HCT116 (cell line): ENCODE data around the gene ZNF524. TPM values are rescaled to one million over a fixed set of nuclear protein-coding genes. Genes with fewer than 3 reads are reported as not detected.

Experiments used
- ATAC-seq: fragments of 200-7000 bp; cut with Tn5 transposase; 2 replicates; pipeline ENCODE4 v1.9.1; 2020; ENCODE audit warnings: mild to moderate bottlenecking, moderate library complexity
- BruUV-seq: library from RNA; stranded (reverse); fragments of 400-500 nt; replicated peaks from 2 replicates; lab custom pipeline; 2021; lab: Mats Ljungman, UMichigan
- CTCF ChIA-PET: fragments of 300-600 bp; sonication (Branson Sonifier 250); formaldehyde crosslinking; loops from one replicate; lab custom pipeline; 2021; ENCODE audit warnings: antibody characterized with exemption; lab: Charles Lee
- POLR2A ChIA-PET: fragments of 300-600, 350-600 bp; sonication (Branson Sonifier 250); formaldehyde crosslinking; loops from one replicate; lab custom pipeline; 2021; ENCODE audit warnings: antibody characterized with exemption; lab: Charles Lee
- RAD21 ChIA-PET, 2 experiments: fragments of 300-600 bp; sonication (Branson Sonifier 250); formaldehyde crosslinking; loops; one replicate each; lab custom pipeline; 2023; ENCODE audit warnings: low total read pairs in 2 of 2; ENCODE audit not compliant: uncharacterized antibody in 2 of 2, unreplicated experiment in 2 of 2, low non-redundant PET in 1 of 2; lab: Charles Lee
- DNase-seq: peaks from one replicate; pipeline ENCODE4 v3.0.0-alpha.2; 2010; ENCODE audit warnings: low read depth, low spot score
- H2AFZ ChIP-seq: fragments of 200-600 bp; shearing (Covaris generic), sonication (generic); 2 replicates; pipeline ENCODE4 v1.6.1; 2017; ENCODE audit warnings: low read depth, mixed run types, mixed read lengths, antibody characterized with exemption, low read length; ENCODE audit not compliant: poor library complexity, severe bottlenecking
- H3K27ac ChIP-seq: 2 replicates; pipeline ENCODE4 v1.5.1; 2012; ENCODE audit warnings: low read depth, low read length
- H3K27me3 ChIP-seq: fragments of 200-600 bp; sonication (generic); 2 replicates; pipeline ENCODE4 v1.6.1; 2016; ENCODE audit warnings: mixed run types, low read length, mixed read lengths; ENCODE audit not compliant: insufficient read depth
- H3K36me3 ChIP-seq, 2 experiments: fragments of 200-500 bp in 1 of 2; fragments of 200-600 bp in 1 of 2; sonication (Bioruptor generic) in 1 of 2; sonication (generic) in 1 of 2; 2 replicates each; pipeline versions ENCODE4 v1.5.1 to v1.6.1; 2014 to 2016; ENCODE audit warnings: low read length in 2 of 2, inconsistent platforms in 1 of 2, mixed read lengths in 1 of 2, mixed run types in 1 of 2; ENCODE audit not compliant: insufficient read depth in 2 of 2, control insufficient read depth in 1 of 2
- H3K4me1 ChIP-seq, 2 experiments: fragments of 200-600 bp in 1 of 2; sonication (generic) in 1 of 2; 2 replicates each; pipeline versions ENCODE4 v1.5.1 to v1.6.1; 2012 to 2017; ENCODE audit warnings: low read length in 2 of 2, inconsistent platforms in 1 of 2, mild to moderate bottlenecking in 1 of 2, mixed read lengths in 1 of 2, mixed run types in 1 of 2, moderate library complexity in 1 of 2; ENCODE audit not compliant: insufficient read depth in 2 of 2, control insufficient read depth in 1 of 2
- H3K4me2 ChIP-seq: fragments of 200-600 bp; sonication (generic); 2 replicates; pipeline ENCODE4 v1.6.1; 2017; ENCODE audit warnings: mixed run types, low read length, mixed read lengths
- H3K4me3 ChIP-seq, 2 experiments: fragments of 200-600 bp in 1 of 2; sonication (generic) in 1 of 2; replicated peaks in 1 of 2; 2 replicates each; pipeline ENCODE4 v1.5.1; 2011 to 2016; ENCODE audit warnings: low read length in 2 of 2, control low read depth in 1 of 2, low read depth in 1 of 2, mild to moderate bottlenecking in 1 of 2, mixed read lengths in 1 of 2, mixed run types in 1 of 2
- H3K79me2 ChIP-seq: fragments of 200-600 bp; sonication (generic); 2 replicates; pipeline ENCODE4 v1.6.1; 2017; ENCODE audit warnings: mild to moderate bottlenecking, mixed run types, low read length, moderate library complexity, mixed read lengths; ENCODE audit not compliant: insufficient read depth
- H3K9ac ChIP-seq: fragments of 200-600 bp; sonication (generic); 2 replicates; pipeline ENCODE4 v1.6.1; 2016; ENCODE audit warnings: low read length, mixed read lengths
- H3K9me2 ChIP-seq: fragments of 200-600 bp; sonication (generic), shearing (Covaris generic); 2 replicates; pipeline ENCODE4 v1.6.1; 2017; ENCODE audit warnings: mixed run types, mild to moderate bottlenecking, moderate library complexity; ENCODE audit not compliant: insufficient read depth
- H3K9me3 ChIP-seq, 2 experiments: fragments of 200-500 bp in 1 of 2; fragments of 200-600 bp in 1 of 2; sonication (Bioruptor generic) in 1 of 2; sonication (generic) in 1 of 2; 2 replicates each; pipeline ENCODE4 v1.6.1; 2014 to 2017; ENCODE audit warnings: low read length in 2 of 2, mixed read lengths in 2 of 2, inconsistent platforms in 1 of 2, low read depth in 1 of 2, mild to moderate bottlenecking in 1 of 2, mixed run types in 1 of 2, moderate library complexity in 1 of 2; ENCODE audit not compliant: control insufficient read depth in 1 of 2, insufficient read depth in 1 of 2
- H4K20me1 ChIP-seq: fragments of 200-600 bp; sonication (generic), shearing (Covaris generic); 2 replicates; pipeline ENCODE4 v1.6.1; 2017; ENCODE audit warnings: mixed run types, mild to moderate bottlenecking, moderate library complexity; ENCODE audit not compliant: insufficient read depth
- EGR1 ChIP-seq: IDR thresholded peaks from 2 replicates; pipeline ENCODE4 v1.6.1; 2012; ENCODE audit warnings: low read depth
- EZH2 ChIP-seq: fragments of 200-600 bp; sonication (generic); IDR thresholded peaks from 2 replicates; pipeline ENCODE4 v1.6.1; 2017; ENCODE audit warnings: antibody characterized with exemption, mixed run types
- EZH2phosphoT487 ChIP-seq: fragments of 200-600 bp; IDR thresholded peaks from 2 replicates; pipeline ENCODE4 v1.6.1; 2018; ENCODE audit warnings: antibody characterized with exemption, borderline replicate concordance
- FOSL1 ChIP-seq: IDR thresholded peaks from 2 replicates; pipeline ENCODE4 v1.6.1; 2012; ENCODE audit warnings: low read depth
- JUND ChIP-seq: IDR thresholded peaks from 2 replicates; pipeline ENCODE4 v1.6.1; 2012
- MAX ChIP-seq: IDR thresholded peaks from 2 replicates; pipeline ENCODE4 v1.6.1; 2012
- POLR2A ChIP-seq: IDR thresholded peaks from 2 replicates; pipeline ENCODE4 v1.7.0; 2011; ENCODE audit warnings: borderline replicate concordance; ENCODE audit not compliant: insufficient read depth, insufficient read length; ENCODE audit errors: extremely low read depth
- POLR2AphosphoS5 ChIP-seq: IDR thresholded peaks from 2 replicates; pipeline ENCODE4 v1.6.1; 2011; ENCODE audit warnings: mild to moderate bottlenecking, low read depth, low read length, moderate library complexity
- RAD21 ChIP-seq: IDR thresholded peaks from 2 replicates; pipeline ENCODE4 v1.6.1; 2012; ENCODE audit warnings: low read depth, mild to moderate bottlenecking
- SIN3A ChIP-seq: IDR thresholded peaks from 2 replicates; pipeline ENCODE4 v1.6.1; 2012; ENCODE audit warnings: low read depth
- SP1 ChIP-seq: IDR thresholded peaks from 2 replicates; pipeline ENCODE4 v1.6.1; 2012; ENCODE audit warnings: low read depth
- SRF ChIP-seq: IDR thresholded peaks from 2 replicates; pipeline ENCODE4 v1.6.1; 2012; ENCODE audit warnings: low read depth
- TCF7L2 ChIP-seq: IDR thresholded peaks from 2 replicates; pipeline ENCODE4 v1.7.0; 2011; ENCODE audit warnings: borderline replicate concordance, inconsistent platforms; ENCODE audit not compliant: insufficient read depth, insufficient read length; ENCODE audit errors: extremely low read depth
- YY1 ChIP-seq: IDR thresholded peaks from 2 replicates; pipeline ENCODE4 v1.6.1; 2011; ENCODE audit warnings: low read length, low read depth, moderate library complexity, mild to moderate bottlenecking; ENCODE audit not compliant: insufficient replicate concordance; ENCODE audit errors: extremely low read depth
- ZBTB33 ChIP-seq: IDR thresholded peaks from 2 replicates; pipeline ENCODE4 v1.6.1; 2011; ENCODE audit warnings: mild to moderate bottlenecking, low read length, moderate library complexity; ENCODE audit not compliant: insufficient replicate concordance; ENCODE audit errors: extremely low read depth
- ZFX ChIP-seq: fragments of 450-650 bp; IDR thresholded peaks from 2 replicates; pipeline ENCODE4 v1.6.1; 2017
- ZNF274 ChIP-seq: fragments of 200-500 bp; sonication (Bioruptor generic); IDR thresholded peaks from 2 replicates; pipeline ENCODE4 v1.6.1; 2014; ENCODE audit warnings: mild to moderate bottlenecking, low read depth, low read length, inconsistent platforms
- intact Hi-C: fragments of 100-400 bp; cut with micrococcal nuclease; formaldehyde crosslinking; loops from 2 replicates; pipeline ENCODE4 v1.10.0; 2022
- total RNA-seq: library from RNA; stranded (reverse); gene quantifications from one replicate; pipeline ENCODE4 v1.2.1, GENCODE V29; 2021; ENCODE audit not compliant: unreplicated experiment
- TF ChIP-seq, protein P1 (sequence below): IDR thresholded peaks from 2 replicates; pipeline ENCODE4 v1.6.1; 2012
- TF ChIP-seq, protein P2 (sequence below), 3 experiments: fragments of 200-600 bp in 1 of 3; sonication (generic) in 1 of 3; IDR thresholded peaks in 2 of 3; conservative IDR thresholded peaks in 1 of 3; 2 replicates each; pipeline ENCODE4 v1.5.1; 2012 to 2017; ENCODE audit warnings: low read depth in 2 of 3, low read length in 2 of 3, antibody characterized with exemption in 1 of 3, borderline replicate concordance in 1 of 3, control low read depth in 1 of 3, mild to moderate bottlenecking in 1 of 3, mixed read lengths in 1 of 3, mixed run types in 1 of 3, moderate library complexity in 1 of 3; ENCODE audit not compliant: insufficient read depth in 1 of 3

Gene ZNF524
- total RNA-seq, 1 experiment from 2014 or later: 17.2 TPM

- no peaks in the 10 kb centered on the region; a peak in 2 of 4 replicates for H3K36me3 ChIP-seq
- no peaks in the 10 kb centered on the region for H3K27me3 ChIP-seq
- ChIA-PET RAD21 (no interaction called here), CTCF (no interaction called here), POLR2A (no interaction called here)
- intact Hi-C loops: no loop called here
- no peaks in the 10 kb centered on the region for H3K9me2 ChIP-seq
- no peaks in the 10 kb centered on the region for H3K9me3 ChIP-seq
- no TSS peak for BruUV-seq
- DNase-seq (no peak), ATAC-seq (no peak)
- H4K20me1 ChIP-seq: no peaks in the 10 kb centered on the region
- no peak overlapping the region for H3K9ac ChIP-seq
- TF ChIP-seq SP1 (no peak), EZH2phosphoT487 (no peak), YY1 (no peak), TCF7L2 (no peak), RAD21 (no peak), MAX (no peak), POLR2A (no peak), ZFX (no peak), ZBTB33 (no peak), EZH2 (no peak), POLR2AphosphoS5 (no peak), SRF (no peak), FOSL1 (no peak), EGR1 (no peak), ZNF274 (no peak), SIN3A (no peak), JUND (no peak)
- TF ChIP-seq, protein P1, sequence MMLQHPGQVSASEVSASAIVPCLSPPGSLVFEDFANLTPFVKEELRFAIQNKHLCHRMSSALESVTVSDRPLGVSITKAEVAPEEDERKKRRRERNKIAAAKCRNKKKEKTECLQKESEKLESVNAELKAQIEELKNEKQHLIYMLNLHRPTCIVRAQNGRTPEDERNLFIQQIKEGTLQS: no peak
- TF ChIP-seq, protein P2, sequence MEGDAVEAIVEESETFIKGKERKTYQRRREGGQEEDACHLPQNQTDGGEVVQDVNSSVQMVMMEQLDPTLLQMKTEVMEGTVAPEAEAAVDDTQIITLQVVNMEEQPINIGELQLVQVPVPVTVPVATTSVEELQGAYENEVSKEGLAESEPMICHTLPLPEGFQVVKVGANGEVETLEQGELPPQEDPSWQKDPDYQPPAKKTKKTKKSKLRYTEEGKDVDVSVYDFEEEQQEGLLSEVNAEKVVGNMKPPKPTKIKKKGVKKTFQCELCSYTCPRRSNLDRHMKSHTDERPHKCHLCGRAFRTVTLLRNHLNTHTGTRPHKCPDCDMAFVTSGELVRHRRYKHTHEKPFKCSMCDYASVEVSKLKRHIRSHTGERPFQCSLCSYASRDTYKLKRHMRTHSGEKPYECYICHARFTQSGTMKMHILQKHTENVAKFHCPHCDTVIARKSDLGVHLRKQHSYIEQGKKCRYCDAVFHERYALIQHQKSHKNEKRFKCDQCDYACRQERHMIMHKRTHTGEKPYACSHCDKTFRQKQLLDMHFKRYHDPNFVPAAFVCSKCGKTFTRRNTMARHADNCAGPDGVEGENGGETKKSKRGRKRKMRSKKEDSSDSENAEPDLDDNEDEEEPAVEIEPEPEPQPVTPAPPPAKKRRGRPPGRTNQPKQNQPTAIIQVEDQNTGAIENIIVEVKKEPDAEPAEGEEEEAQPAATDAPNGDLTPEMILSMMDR (IDR thresholded peaks at IDR 0.05 in 2 of 3, conservative IDR thresholded peaks at IDR 0.05 in 1 of 3; ENCODE audit: borderline replicate concordance in 1 of 3, insufficient read depth in 1 of 3, low read depth in 2 of 3, low read length in 2 of 3): no peak
- H3K4me1 ChIP-seq: peaks cover 7 to 14% of the 10 kb centered on the region in 2 experiments; a peak in 3 of 4 replicates
- no peak overlapping the region for H2AFZ ChIP-seq
- no peak overlapping the region for H3K4me3 ChIP-seq
- no peak overlapping the region for H3K27ac ChIP-seq
- H3K4me2 ChIP-seq: no peak overlapping the region
- peaks cover 16% of the 10 kb centered on the region for H3K79me2 ChIP-seq
Measured at GRCh38 chr19:55576746-55577145, 23.3 kb upstream of the ZNF524 start.
